ENCODE results near the gene PDXP. TPM values are rescaled to one million over a fixed set of nuclear protein-coding genes. Genes with fewer than 3 reads are reported as not detected.

Gene PDXP
- total and polyA plus RNA-seq, 2 donors (not counting 1 experiment from before 2014, with no cell fraction given), result 4.0 to 7.9 TPM

- TF ChIP-seq EZH2 (IDR thresholded peaks at IDR 0.05; ENCODE audit: low read length, missing control alignments), result no peak
- TF ChIP-seq, protein P1, sequence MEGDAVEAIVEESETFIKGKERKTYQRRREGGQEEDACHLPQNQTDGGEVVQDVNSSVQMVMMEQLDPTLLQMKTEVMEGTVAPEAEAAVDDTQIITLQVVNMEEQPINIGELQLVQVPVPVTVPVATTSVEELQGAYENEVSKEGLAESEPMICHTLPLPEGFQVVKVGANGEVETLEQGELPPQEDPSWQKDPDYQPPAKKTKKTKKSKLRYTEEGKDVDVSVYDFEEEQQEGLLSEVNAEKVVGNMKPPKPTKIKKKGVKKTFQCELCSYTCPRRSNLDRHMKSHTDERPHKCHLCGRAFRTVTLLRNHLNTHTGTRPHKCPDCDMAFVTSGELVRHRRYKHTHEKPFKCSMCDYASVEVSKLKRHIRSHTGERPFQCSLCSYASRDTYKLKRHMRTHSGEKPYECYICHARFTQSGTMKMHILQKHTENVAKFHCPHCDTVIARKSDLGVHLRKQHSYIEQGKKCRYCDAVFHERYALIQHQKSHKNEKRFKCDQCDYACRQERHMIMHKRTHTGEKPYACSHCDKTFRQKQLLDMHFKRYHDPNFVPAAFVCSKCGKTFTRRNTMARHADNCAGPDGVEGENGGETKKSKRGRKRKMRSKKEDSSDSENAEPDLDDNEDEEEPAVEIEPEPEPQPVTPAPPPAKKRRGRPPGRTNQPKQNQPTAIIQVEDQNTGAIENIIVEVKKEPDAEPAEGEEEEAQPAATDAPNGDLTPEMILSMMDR (conservative IDR thresholded peaks at IDR 0.05 in 1 of 2, IDR thresholded peaks at IDR 0.05 in 1 of 2; ENCODE audit: low read depth in 1 of 2, low read length in 2 of 2), result no peak
- Histone ChIP-seq H3K4me1 (ENCODE audit: control insufficient read depth, extremely low read depth, insufficient read depth, low read length) (peaks cover 22% of the 10 kb centered on the region), H3K79me2 (ENCODE audit: control insufficient read depth, insufficient read depth, low read length) (no peaks in the 10 kb centered on the region), H3K27ac (ENCODE audit: insufficient read depth, low read length) (no peak overlapping the region), H3K4me2 (ENCODE audit: extremely low read depth, insufficient read depth, low read length) (peak overlapping the region; percentile 82), H3K9me3 (ENCODE audit: control insufficient read depth, insufficient read depth, low read depth, low read length) (no peaks in the 10 kb centered on the region), H3K9ac (ENCODE audit: insufficient read depth, low read length) (peak overlapping the region; percentile 30), H3K36me3 (ENCODE audit: control insufficient read depth, insufficient read depth, low read length) (peaks cover 4% of the 10 kb centered on the region), H2AFZ (ENCODE audit: low read length) (no peak overlapping the region), H3K4me3 (replicated peaks in 1 of 4; ENCODE audit: control extremely low read depth in 1 of 4, insufficient read depth in 1 of 4, low read depth in 3 of 4, low read length in 4 of 4) (peak overlapping the region; percentile 55 to 64 (median 56)), H3K27me3 (ENCODE audit: control insufficient read depth, insufficient read depth, low read length) (no peaks in the 10 kb centered on the region), H4K20me1 (ENCODE audit: control insufficient read depth, extremely low read depth, insufficient read depth, low read length) (no peaks in the 10 kb centered on the region)
- no peak for DNase-seq (ENCODE audit: low read depth in 2 of 2)
These were observed 18.5 kb upstream of the PDXP start for GRCh38 chr22:37639771-37640590.

DNA sequence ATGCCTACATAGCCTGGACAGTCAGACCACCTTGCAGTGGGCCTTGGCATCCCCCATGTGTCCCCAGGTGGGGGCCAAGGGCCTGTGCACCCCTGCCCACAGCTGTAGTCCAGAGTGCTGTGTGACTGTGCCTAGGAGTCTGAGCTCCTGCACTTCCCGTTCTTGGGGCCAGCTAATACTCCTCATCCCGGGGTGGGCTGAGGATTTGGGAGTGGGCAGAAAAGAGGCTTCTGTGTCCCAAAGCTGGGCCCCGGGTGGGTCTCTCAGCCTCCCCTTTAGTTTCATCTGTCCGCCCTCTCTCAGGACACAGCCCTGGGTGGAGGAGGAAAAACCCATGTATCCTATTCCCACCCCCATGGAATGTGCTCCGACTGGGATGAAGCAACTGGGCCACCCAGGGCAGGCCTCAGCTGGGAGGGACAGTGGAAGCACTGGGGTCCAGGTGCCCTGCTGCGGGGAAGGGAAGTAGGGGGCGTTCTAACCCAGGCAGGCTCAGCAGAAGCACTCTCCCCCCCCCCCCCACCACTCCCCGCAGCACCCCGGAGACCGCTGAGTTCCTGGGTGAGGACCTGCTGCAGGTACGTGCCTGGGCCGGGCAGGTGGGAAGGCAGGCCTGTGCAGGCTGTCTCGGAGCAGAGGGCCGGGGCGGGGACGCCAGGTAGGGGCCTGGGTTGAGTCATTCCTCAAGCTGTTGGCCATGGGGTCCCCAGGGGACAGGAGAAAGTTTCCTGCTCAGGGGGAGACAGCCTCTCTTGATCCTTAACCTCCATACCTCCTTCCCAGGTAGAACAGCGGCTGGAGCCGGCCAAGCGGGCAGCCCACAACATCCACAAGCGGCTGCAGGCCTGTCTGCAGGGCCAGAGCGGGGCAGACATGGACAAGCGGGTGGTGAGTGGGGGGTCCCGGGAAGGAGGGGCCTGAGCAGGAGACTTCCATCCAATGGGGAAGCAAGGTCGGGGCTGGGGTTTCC, 17.6 kb upstream of the PDXP start:
- H3K4me1 ChIP-seq (ENCODE audit: control insufficient read depth, extremely low read depth, insufficient read depth, low read length), result peaks cover 18% of the 10 kb centered on the region
- peak overlapping the region; percentile 82 for H3K4me2 ChIP-seq (ENCODE audit: extremely low read depth, insufficient read depth, low read length)
- DNase-seq (ENCODE audit: low read depth in 2 of 2), result no peak
- peak overlapping the region in 3 of 4 experiments; percentile 24 to 64 (median 46) for H3K4me3 ChIP-seq (replicated peaks in 1 of 4; ENCODE audit: control extremely low read depth in 1 of 4, insufficient read depth in 1 of 4, low read depth in 3 of 4, low read length in 4 of 4)
- H3K9ac ChIP-seq (ENCODE audit: insufficient read depth, low read length), result no peak overlapping the region
- TF ChIP-seq EZH2 (IDR thresholded peaks at IDR 0.05; ENCODE audit: low read length, missing control alignments), result no peak
- TF ChIP-seq, protein P1 (conservative IDR thresholded peaks at IDR 0.05 in 1 of 2, IDR thresholded peaks at IDR 0.05 in 1 of 2; ENCODE audit: low read depth in 1 of 2, low read length in 2 of 2), result no peak
- H2AFZ ChIP-seq (ENCODE audit: low read length), result no peak overlapping the region
- H3K27ac ChIP-seq (ENCODE audit: insufficient read depth, low read length), result no peak overlapping the region
- no peaks in the 10 kb centered on the region for H4K20me1 ChIP-seq (ENCODE audit: control insufficient read depth, extremely low read depth, insufficient read depth, low read length)
- H3K36me3 ChIP-seq (ENCODE audit: control insufficient read depth, insufficient read depth, low read length), result peaks cover 4% of the 10 kb centered on the region
- no peaks in the 10 kb centered on the region for H3K79me2 ChIP-seq (ENCODE audit: control insufficient read depth, insufficient read depth, low read length)
- no peaks in the 10 kb centered on the region for H3K27me3 ChIP-seq (ENCODE audit: control insufficient read depth, insufficient read depth, low read length)
- H3K9me3 ChIP-seq (ENCODE audit: control insufficient read depth, insufficient read depth, low read depth, low read length), result no peaks in the 10 kb centered on the region

- no peaks in the 10 kb centered on the region for H3K27me3 ChIP-seq (ENCODE audit: control insufficient read depth, insufficient read depth, low read length)
- H3K36me3 ChIP-seq (ENCODE audit: control insufficient read depth, insufficient read depth, low read length), result peaks cover 4% of the 10 kb centered on the region
- peaks cover 17% of the 10 kb centered on the region for H3K4me1 ChIP-seq (ENCODE audit: control insufficient read depth, extremely low read depth, insufficient read depth, low read length)
- no peak overlapping the region for H3K4me3 ChIP-seq (replicated peaks in 1 of 4; ENCODE audit: control extremely low read depth in 1 of 4, insufficient read depth in 1 of 4, low read depth in 3 of 4, low read length in 4 of 4)
- H4K20me1 ChIP-seq (ENCODE audit: control insufficient read depth, extremely low read depth, insufficient read depth, low read length), result no peaks in the 10 kb centered on the region
- no peaks in the 10 kb centered on the region for H3K79me2 ChIP-seq (ENCODE audit: control insufficient read depth, insufficient read depth, low read length)
- DNase-seq (ENCODE audit: low read depth in 2 of 2), result no peak
- no peak for TF ChIP-seq EZH2 (IDR thresholded peaks at IDR 0.05; ENCODE audit: low read length, missing control alignments)
- TF ChIP-seq, protein P1 (conservative IDR thresholded peaks at IDR 0.05 in 1 of 2, IDR thresholded peaks at IDR 0.05 in 1 of 2; ENCODE audit: low read depth in 1 of 2, low read length in 2 of 2), result no peak
- no peak overlapping the region for H3K4me2 ChIP-seq (ENCODE audit: extremely low read depth, insufficient read depth, low read length)
- no peak overlapping the region for H2AFZ ChIP-seq (ENCODE audit: low read length)
- no peak overlapping the region for H3K27ac ChIP-seq (ENCODE audit: insufficient read depth, low read length)
- no peak overlapping the region for H3K9ac ChIP-seq (ENCODE audit: insufficient read depth, low read length)
- no peaks in the 10 kb centered on the region for H3K9me3 ChIP-seq (ENCODE audit: control insufficient read depth, insufficient read depth, low read depth, low read length)
These were observed 17.0 kb upstream of the PDXP start for GRCh38 chr22:37641561-37641949.
